Measurements from ENCODE around the gene CCDC148. TPM values are rescaled to one million over a fixed set of nuclear protein-coding genes. Genes with fewer than 3 reads are reported as not detected.

The CCDC148 gene
- total RNA-seq, 1 donor from 2014 or later: 0.51 TPM

Other genes with a start within 250 kb of the CCDC148 start
- 63.7 and 98.2 TPM in 2 replicates for gene PKP4, start 199 bp upstream of the CCDC148 start, total RNA-seq